SK-N-SH treated with all-trans-retinoic acid at 6 μM for 48 hours (cell line): ENCODE results near the gene PCSK5.

Experiments
- ARNTL ChIP-seq: fragments of 450-650 bp; formaldehyde crosslinking; IDR thresholded peaks from 2 replicates; pipeline ENCODE4 v1.5.0; 2020; ENCODE audit warnings: low read depth, mild to moderate bottlenecking, moderate library complexity, borderline replicate concordance
- BACH2 ChIP-seq: fragments of 250-450 bp; sonication (Bioruptor Pico); IDR thresholded peaks from 2 replicates; pipeline ENCODE4 v1.9.0; 2021; ENCODE audit warnings: mild to moderate bottlenecking, borderline replicate concordance
- ZNF565 ChIP-seq: fragments of 450-650 bp; formaldehyde crosslinking; conservative IDR thresholded peaks from 2 replicates; pipeline ENCODE4 v1.5.0; 2020; ENCODE audit warnings: low read depth, mild to moderate bottlenecking, moderate library complexity
- ZNF8 ChIP-seq: fragments of 450-650 bp; formaldehyde crosslinking; IDR thresholded peaks from 2 replicates; pipeline ENCODE4 v1.5.0; 2020; ENCODE audit warnings: mild to moderate bottlenecking, moderate library complexity
- TF ChIP-seq, protein P1 (sequence below): fragments of 250-450 bp; sonication (Bioruptor Pico); IDR thresholded peaks from 2 replicates; pipeline ENCODE4 v1.8.0; 2021; ENCODE audit warnings: low read depth, mild to moderate bottlenecking, moderate library complexity, borderline replicate concordance

DNA sequence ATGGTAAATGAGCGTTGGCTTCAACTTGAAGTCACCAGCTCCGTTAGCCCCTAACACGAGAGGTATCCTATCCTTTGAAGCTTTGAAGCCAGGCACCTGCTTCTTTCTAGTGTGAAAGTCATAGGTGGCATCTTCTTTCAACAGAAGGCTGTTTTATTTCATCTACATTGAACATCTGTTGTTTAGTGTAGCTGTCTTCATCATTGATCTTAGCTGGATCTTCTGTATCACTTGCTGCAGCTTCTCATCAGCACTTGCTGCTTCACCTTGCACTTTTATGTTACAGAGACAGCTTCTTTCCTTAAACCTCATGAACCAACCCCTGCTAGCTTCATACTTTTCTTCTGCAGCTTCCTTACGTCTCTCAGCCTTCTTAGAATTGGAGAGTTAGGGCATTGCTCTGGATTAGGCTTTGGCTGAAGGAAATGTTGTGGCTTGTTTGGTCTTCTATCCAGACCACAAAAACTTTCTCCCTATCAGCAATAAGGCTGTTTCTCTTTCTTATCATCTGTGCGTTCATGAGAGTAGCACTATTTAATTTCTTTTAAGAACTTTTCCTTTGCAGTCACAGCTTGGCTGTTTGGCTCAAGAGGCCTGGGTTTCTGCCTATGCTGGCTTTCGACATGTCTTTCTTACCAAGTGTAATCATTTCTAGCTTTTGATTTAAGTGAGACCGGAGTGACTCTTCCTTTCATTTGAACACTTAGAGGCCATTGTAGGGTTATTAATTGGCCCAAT, 47.2 kb downstream of the PCSK5 start:
- TF ChIP-seq, protein P1, sequence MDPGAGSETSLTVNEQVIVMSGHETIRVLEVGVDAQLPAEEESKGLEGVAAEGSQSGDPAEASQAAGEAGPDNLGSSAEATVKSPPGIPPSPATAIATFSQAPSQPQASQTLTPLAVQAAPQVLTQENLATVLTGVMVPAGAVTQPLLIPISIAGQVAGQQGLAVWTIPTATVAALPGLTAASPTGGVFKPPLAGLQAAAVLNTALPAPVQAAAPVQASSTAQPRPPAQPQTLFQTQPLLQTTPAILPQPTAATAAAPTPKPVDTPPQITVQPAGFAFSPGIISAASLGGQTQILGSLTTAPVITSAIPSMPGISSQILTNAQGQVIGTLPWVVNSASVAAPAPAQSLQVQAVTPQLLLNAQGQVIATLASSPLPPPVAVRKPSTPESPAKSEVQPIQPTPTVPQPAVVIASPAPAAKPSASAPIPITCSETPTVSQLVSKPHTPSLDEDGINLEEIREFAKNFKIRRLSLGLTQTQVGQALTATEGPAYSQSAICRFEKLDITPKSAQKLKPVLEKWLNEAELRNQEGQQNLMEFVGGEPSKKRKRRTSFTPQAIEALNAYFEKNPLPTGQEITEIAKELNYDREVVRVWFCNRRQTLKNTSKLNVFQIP (CRISPR knock-in tag): no peak
- TF ChIP-seq ZNF565 (CRISPR knock-in tag) (no peak), ARNTL (CRISPR knock-in tag) (no peak), BACH2 (CRISPR knock-in tag) (no peak), ZNF8 (CRISPR knock-in tag) (no peak)
